ENCODE results near the gene CEP57L1. TPM values are rescaled to one million over a fixed set of nuclear protein-coding genes. Genes with fewer than 3 reads are reported as not detected.

The CEP57L1 gene
- total RNA-seq, 2 donors from 2014 or later: 4.6 to 9.7 TPM

GRCh38 chr6:109059153-109059552, 36.2 kb upstream of the CEP57L1 start:
- Mint-ChIP-seq H3K4me3 (peak overlapping the region; percentile 15), H3K36me3 (ENCODE audit: low read depth) (peaks cover 11% of the 10 kb centered on the region), H3K27me3 (no peaks in the 10 kb centered on the region), H3K4me1 (peaks cover 43% of the 10 kb centered on the region), H3K27ac (peak overlapping the region; percentile 99)
- H3K9me3 ChIP-seq (ENCODE audit: control insufficient read depth, low read length, poor library complexity, severe bottlenecking): no peaks in the 10 kb centered on the region
- DNase-seq (no peak), ATAC-seq (no peak)

- H3K9me3 ChIP-seq (ENCODE audit: control insufficient read depth, low read length, poor library complexity, severe bottlenecking): no peaks in the 10 kb centered on the region
- DNase-seq (no peak), ATAC-seq (peak; percentile 100)
- peaks cover 11% of the 10 kb centered on the region for H3K36me3 Mint-ChIP-seq (ENCODE audit: low read depth)
- peaks cover 45% of the 10 kb centered on the region for H3K4me1 Mint-ChIP-seq
- H3K4me3 Mint-ChIP-seq: peak overlapping the region; percentile 69
- no peaks in the 10 kb centered on the region for H3K27me3 Mint-ChIP-seq
- H3K27ac Mint-ChIP-seq: peak overlapping the region; percentile 99
Measured at GRCh38 chr6:109059571-109060021, 35.7 kb upstream of the CEP57L1 start.

GRCh38 chr6:109060571-109060970, 34.7 kb upstream of the CEP57L1 start:
- no peaks in the 10 kb centered on the region for H3K27me3 Mint-ChIP-seq
- peaks cover 6% of the 10 kb centered on the region for H3K36me3 Mint-ChIP-seq (ENCODE audit: low read depth)
- no peaks in the 10 kb centered on the region for H3K9me3 ChIP-seq (ENCODE audit: control insufficient read depth, low read length, poor library complexity, severe bottlenecking)
- ATAC-seq: no peak
- H3K4me1 Mint-ChIP-seq: peaks cover 48% of the 10 kb centered on the region
- H3K27ac Mint-ChIP-seq: peak overlapping the region; percentile 99
- H3K4me3 Mint-ChIP-seq: no peak overlapping the region
- DNase-seq: no peak

GRCh38 chr6:109062216-109062615, 33.1 kb upstream of the CEP57L1 start:
- Mint-ChIP-seq H3K4me1 (peaks cover 53% of the 10 kb centered on the region), H3K4me3 (peak overlapping the region; percentile 5), H3K36me3 (ENCODE audit: low read depth) (peaks cover 6% of the 10 kb centered on the region), H3K27ac (peak overlapping the region; percentile 71), H3K27me3 (no peaks in the 10 kb centered on the region)
- H3K9me3 ChIP-seq (ENCODE audit: control insufficient read depth, low read length, poor library complexity, severe bottlenecking): no peaks in the 10 kb centered on the region
- ATAC-seq (no peak), DNase-seq (no peak)

- H3K36me3 Mint-ChIP-seq (ENCODE audit: low read depth): peaks cover 10% of the 10 kb centered on the region
- H3K4me3 Mint-ChIP-seq: peak overlapping the region; percentile 16
- no peak for DNase-seq
- H3K9me3 ChIP-seq (ENCODE audit: control insufficient read depth, low read length, poor library complexity, severe bottlenecking): no peaks in the 10 kb centered on the region
- peak overlapping the region; percentile 71 for H3K27ac Mint-ChIP-seq
- no peak for ATAC-seq
- H3K27me3 Mint-ChIP-seq: no peaks in the 10 kb centered on the region
- peaks cover 57% of the 10 kb centered on the region for H3K4me1 Mint-ChIP-seq
Measured at GRCh38 chr6:109062767-109063352, 32.4 kb upstream of the CEP57L1 start.

- peak overlapping the region; percentile 91 for H3K27ac Mint-ChIP-seq
- no peak for DNase-seq
Measured at GRCh38 chr6:109069746-109070145, 25.6 kb upstream of the CEP57L1 start.

GRCh38 chr6:109071125-109071917, 24.0 kb upstream of the CEP57L1 start:
- Mint-ChIP-seq H3K4me1 (peaks cover 46% of the 10 kb centered on the region), H3K36me3 (ENCODE audit: low read depth) (peaks cover 4% of the 10 kb centered on the region), H3K27ac (peak overlapping the region; percentile 91), H3K4me3 (peak overlapping the region; percentile 81), H3K27me3 (no peaks in the 10 kb centered on the region)
- DNase-seq: no peak
- H3K9me3 ChIP-seq (ENCODE audit: control insufficient read depth, low read length, poor library complexity, severe bottlenecking): no peaks in the 10 kb centered on the region
- peak; percentile 49 for ATAC-seq

More at GRCh38 chr6:109069746-109070145, 25.6 kb upstream of the CEP57L1 start:
- peaks cover 4% of the 10 kb centered on the region for H3K36me3 Mint-ChIP-seq (ENCODE audit: low read depth)
- H3K9me3 ChIP-seq (ENCODE audit: control insufficient read depth, low read length, poor library complexity, severe bottlenecking): no peaks in the 10 kb centered on the region
- no peak for ATAC-seq
- H3K4me1 Mint-ChIP-seq: peaks cover 46% of the 10 kb centered on the region
- no peaks in the 10 kb centered on the region for H3K27me3 Mint-ChIP-seq
- no peak overlapping the region for H3K4me3 Mint-ChIP-seq

- peaks cover 31% of the 10 kb centered on the region for H3K4me1 Mint-ChIP-seq
- no peaks in the 10 kb centered on the region for H3K27me3 Mint-ChIP-seq
- ATAC-seq (peak; percentile 69), DNase-seq (peak in 1 of 3 donors; percentile 47)
- H3K9me3 ChIP-seq (ENCODE audit: control insufficient read depth, low read length, poor library complexity, severe bottlenecking): no peaks in the 10 kb centered on the region
- H3K27ac Mint-ChIP-seq: peak overlapping the region; percentile 56
- H3K4me3 Mint-ChIP-seq: no peak overlapping the region
- no peaks in the 10 kb centered on the region for H3K36me3 Mint-ChIP-seq (ENCODE audit: low read depth)
Measured at GRCh38 chr6:109073344-109074132, 21.8 kb upstream of the CEP57L1 start.

GRCh38 chr6:109074133-109074415, 21.2 kb upstream of the CEP57L1 start:
- DNase-seq (no peak), ATAC-seq (no peak)
- H3K27me3 Mint-ChIP-seq: no peaks in the 10 kb centered on the region
- no peaks in the 10 kb centered on the region for H3K36me3 Mint-ChIP-seq (ENCODE audit: low read depth)
- peaks cover 29% of the 10 kb centered on the region for H3K4me1 Mint-ChIP-seq
- H3K9me3 ChIP-seq (ENCODE audit: control insufficient read depth, low read length, poor library complexity, severe bottlenecking): no peaks in the 10 kb centered on the region
- H3K4me3 Mint-ChIP-seq: no peak overlapping the region
- H3K27ac Mint-ChIP-seq: no peak overlapping the region

GRCh38 chr6:109075934-109076333, 19.4 kb upstream of the CEP57L1 start:
- H3K36me3 Mint-ChIP-seq (ENCODE audit: low read depth): no peaks in the 10 kb centered on the region
- H3K27ac Mint-ChIP-seq: peak overlapping the region; percentile 47
- peaks cover 23% of the 10 kb centered on the region for H3K4me1 Mint-ChIP-seq
- no peak overlapping the region for H3K4me3 Mint-ChIP-seq
- no peak for ATAC-seq
- no peak for DNase-seq
- no peaks in the 10 kb centered on the region for H3K27me3 Mint-ChIP-seq
- no peaks in the 10 kb centered on the region for H3K9me3 ChIP-seq (ENCODE audit: control insufficient read depth, low read length, poor library complexity, severe bottlenecking)

GRCh38 chr6:109076377-109076776, 18.9 kb upstream of the CEP57L1 start:
- H3K36me3 Mint-ChIP-seq (ENCODE audit: low read depth): no peaks in the 10 kb centered on the region
- H3K4me3 Mint-ChIP-seq: no peak overlapping the region

GRCh38 chr6:109079981-109080380, 15.3 kb upstream of the CEP57L1 start:
- Mint-ChIP-seq H3K27ac (no peak overlapping the region), H3K36me3 (ENCODE audit: low read depth) (no peaks in the 10 kb centered on the region), H3K27me3 (no peaks in the 10 kb centered on the region), H3K4me3 (no peak overlapping the region), H3K4me1 (peaks cover 9% of the 10 kb centered on the region)
- ATAC-seq (no peak), DNase-seq (no peak)
- no peaks in the 10 kb centered on the region for H3K9me3 ChIP-seq (ENCODE audit: control insufficient read depth, low read length, poor library complexity, severe bottlenecking)

More at GRCh38 chr6:109076377-109076776, 18.9 kb upstream of the CEP57L1 start:
- H3K4me1 Mint-ChIP-seq: peaks cover 18% of the 10 kb centered on the region
- no peaks in the 10 kb centered on the region for H3K9me3 ChIP-seq (ENCODE audit: control insufficient read depth, low read length, poor library complexity, severe bottlenecking)
- no peaks in the 10 kb centered on the region for H3K27me3 Mint-ChIP-seq
- peak overlapping the region; percentile 47 for H3K27ac Mint-ChIP-seq
- no peak for DNase-seq
- no peak for ATAC-seq

GRCh38 chr6:109081026-109081425, 14.3 kb upstream of the CEP57L1 start:
- ATAC-seq (no peak), DNase-seq (no peak)
- Mint-ChIP-seq H3K36me3 (ENCODE audit: low read depth) (no peaks in the 10 kb centered on the region), H3K27ac (no peak overlapping the region), H3K4me3 (no peak overlapping the region), H3K4me1 (peaks cover 6% of the 10 kb centered on the region), H3K27me3 (no peaks in the 10 kb centered on the region)
- H3K9me3 ChIP-seq (ENCODE audit: control insufficient read depth, low read length, poor library complexity, severe bottlenecking): no peaks in the 10 kb centered on the region

Measured in T-helper 17 cell (primary cell).